Measurements from ENCODE around the gene CHDH.

CHDH gene

DNA sequence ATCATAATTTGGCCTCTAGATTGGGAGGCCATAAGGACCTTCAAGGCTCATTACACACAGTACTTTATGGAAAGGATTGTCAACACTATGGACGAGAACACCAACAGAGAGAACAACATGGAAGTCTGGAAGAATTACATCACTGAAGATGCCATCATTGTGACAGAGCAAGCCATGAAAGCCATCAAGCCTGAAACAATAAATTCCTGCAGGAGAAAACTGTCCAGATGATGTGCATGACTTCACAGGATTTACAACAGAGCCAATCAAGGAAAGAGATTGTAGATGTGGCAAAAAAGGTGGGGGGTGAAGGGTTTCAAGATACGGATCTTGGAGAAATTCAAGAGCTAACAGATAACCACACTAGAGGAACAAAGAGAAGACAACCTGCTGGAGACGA lies 16.0 kb upstream of the CHDH start:
- ATAC-seq (ENCODE audit: low read depth) (no peak), DNase-seq (ENCODE audit: low spot score) (no peak)
- H3K4me1 ChIP-seq (ENCODE audit: insufficient read depth, poor library complexity, severe bottlenecking) = no peaks in the 10 kb centered on the region
- H3K27me3 ChIP-seq (ENCODE audit: insufficient read depth, poor library complexity, severe bottlenecking) = no peaks in the 10 kb centered on the region
- H3K27ac ChIP-seq (ENCODE audit: poor library complexity, severe bottlenecking) = no peak overlapping the region
- H3K9me3 ChIP-seq (ENCODE audit: severe bottlenecking) = no peaks in the 10 kb centered on the region
- no peak overlapping the region for H3K4me3 ChIP-seq (ENCODE audit: severe bottlenecking)
- TF ChIP-seq, protein P1, sequence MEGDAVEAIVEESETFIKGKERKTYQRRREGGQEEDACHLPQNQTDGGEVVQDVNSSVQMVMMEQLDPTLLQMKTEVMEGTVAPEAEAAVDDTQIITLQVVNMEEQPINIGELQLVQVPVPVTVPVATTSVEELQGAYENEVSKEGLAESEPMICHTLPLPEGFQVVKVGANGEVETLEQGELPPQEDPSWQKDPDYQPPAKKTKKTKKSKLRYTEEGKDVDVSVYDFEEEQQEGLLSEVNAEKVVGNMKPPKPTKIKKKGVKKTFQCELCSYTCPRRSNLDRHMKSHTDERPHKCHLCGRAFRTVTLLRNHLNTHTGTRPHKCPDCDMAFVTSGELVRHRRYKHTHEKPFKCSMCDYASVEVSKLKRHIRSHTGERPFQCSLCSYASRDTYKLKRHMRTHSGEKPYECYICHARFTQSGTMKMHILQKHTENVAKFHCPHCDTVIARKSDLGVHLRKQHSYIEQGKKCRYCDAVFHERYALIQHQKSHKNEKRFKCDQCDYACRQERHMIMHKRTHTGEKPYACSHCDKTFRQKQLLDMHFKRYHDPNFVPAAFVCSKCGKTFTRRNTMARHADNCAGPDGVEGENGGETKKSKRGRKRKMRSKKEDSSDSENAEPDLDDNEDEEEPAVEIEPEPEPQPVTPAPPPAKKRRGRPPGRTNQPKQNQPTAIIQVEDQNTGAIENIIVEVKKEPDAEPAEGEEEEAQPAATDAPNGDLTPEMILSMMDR (IDR thresholded peaks at IDR 0.05; ENCODE audit: poor library complexity, severe bottlenecking) = no peak
- 0 out of 2 replicates have a peak, but pooled peaks cover 10% of the 10 kb centered on the region for H3K36me3 ChIP-seq (ENCODE audit: low read depth)

DNA sequence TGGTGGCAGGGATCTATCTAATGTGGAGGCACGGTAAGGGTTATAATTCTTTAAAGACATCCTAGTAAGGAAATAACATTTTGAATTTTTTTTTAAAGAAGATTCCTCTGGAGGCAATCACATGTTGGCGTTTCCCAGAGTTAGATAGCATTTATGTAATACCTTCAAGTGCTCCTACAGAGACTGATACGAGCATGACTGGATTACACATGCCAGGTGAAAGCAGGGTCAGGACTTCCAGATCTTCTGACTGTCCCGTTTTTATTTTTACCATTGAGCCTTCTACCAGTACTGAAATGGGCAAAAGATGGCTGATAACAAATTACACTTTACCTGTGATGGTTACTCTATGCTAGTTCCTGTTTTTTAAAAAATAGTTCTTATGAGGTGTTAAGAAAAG lies 14.0 kb upstream of the CHDH start:
- Histone ChIP-seq H3K4me3 (ENCODE audit: severe bottlenecking) (no peak overlapping the region), H3K9me3 (ENCODE audit: severe bottlenecking) (no peaks in the 10 kb centered on the region), H3K4me1 (ENCODE audit: insufficient read depth, poor library complexity, severe bottlenecking) (no peaks in the 10 kb centered on the region), H3K27ac (ENCODE audit: poor library complexity, severe bottlenecking) (no peak overlapping the region), H3K36me3 (ENCODE audit: low read depth) (0 out of 2 replicates have a peak, but pooled peaks cover 10% of the 10 kb centered on the region), H3K27me3 (ENCODE audit: insufficient read depth, poor library complexity, severe bottlenecking) (no peaks in the 10 kb centered on the region)
- ATAC-seq (ENCODE audit: low read depth) (no peak), DNase-seq (ENCODE audit: low spot score) (no peak)
- TF ChIP-seq, protein P1 (IDR thresholded peaks at IDR 0.05; ENCODE audit: poor library complexity, severe bottlenecking) = no peak

DNA sequence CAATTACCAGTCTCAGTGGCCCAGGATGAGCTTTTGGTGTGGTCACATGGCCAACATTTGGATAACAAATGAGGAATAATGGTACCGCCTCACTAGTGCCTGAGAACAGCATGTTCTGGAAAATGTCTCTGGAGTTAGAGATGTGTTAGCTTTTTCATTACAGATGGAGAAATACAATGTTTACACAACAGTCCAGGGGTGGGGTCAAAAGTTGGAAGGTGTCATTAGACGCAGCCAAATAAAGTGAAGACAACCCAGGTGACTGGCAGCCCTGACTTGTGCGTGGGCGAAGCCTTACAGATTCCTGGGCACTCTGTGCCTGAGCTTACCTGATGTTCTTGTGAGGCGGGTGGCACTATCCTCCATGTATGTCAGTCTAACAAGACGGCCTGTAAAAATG lies 13.0 kb upstream of the CHDH start:
- Histone ChIP-seq H3K4me3 (ENCODE audit: severe bottlenecking) (no peak overlapping the region), H3K27ac (ENCODE audit: poor library complexity, severe bottlenecking) (no peak overlapping the region), H3K27me3 (ENCODE audit: insufficient read depth, poor library complexity, severe bottlenecking) (no peaks in the 10 kb centered on the region), H3K4me1 (ENCODE audit: insufficient read depth, poor library complexity, severe bottlenecking) (no peaks in the 10 kb centered on the region), H3K9me3 (ENCODE audit: severe bottlenecking) (no peaks in the 10 kb centered on the region), H3K36me3 (ENCODE audit: low read depth) (0 out of 2 replicates have a peak, but pooled peaks cover 10% of the 10 kb centered on the region)
- ATAC-seq (ENCODE audit: low read depth) (no peak), DNase-seq (ENCODE audit: low spot score) (no peak)
- TF ChIP-seq, protein P1 (IDR thresholded peaks at IDR 0.05; ENCODE audit: poor library complexity, severe bottlenecking) = no peak

DNA sequence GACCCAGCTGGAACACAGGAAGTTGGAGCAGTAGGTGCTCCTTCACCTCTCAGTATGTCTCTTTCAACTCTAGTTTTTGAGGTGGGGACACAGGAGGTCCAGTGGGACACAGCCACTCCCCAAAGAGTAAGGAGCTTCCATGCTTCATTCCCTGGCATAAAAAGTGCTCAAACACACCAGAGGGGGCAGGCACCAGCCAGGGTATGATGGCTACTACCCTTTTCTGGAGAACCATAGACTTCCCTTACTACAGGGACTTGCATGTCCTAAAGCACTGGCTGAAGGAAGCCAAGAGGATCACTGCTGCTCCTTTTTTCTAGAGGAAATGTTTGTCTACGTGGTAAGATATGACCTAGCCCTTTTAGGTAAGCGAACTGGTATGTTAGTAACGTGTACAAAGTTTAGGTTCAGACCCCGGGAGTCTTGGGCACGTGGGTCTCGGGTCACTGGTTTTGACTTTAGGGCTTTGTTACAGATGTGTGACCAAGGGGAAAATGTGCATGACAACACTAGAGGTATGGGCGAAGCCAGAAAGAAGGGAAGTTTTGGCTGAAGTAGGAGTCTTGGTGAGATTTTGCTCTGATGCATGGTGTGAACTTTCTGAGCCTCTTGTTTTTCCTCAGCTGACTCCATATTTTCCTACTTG lies 12.0 kb upstream of the CHDH start:
- 0 out of 2 replicates have a peak, but pooled peaks cover 8% of the 10 kb centered on the region for H3K36me3 ChIP-seq (ENCODE audit: low read depth)
- no peak for DNase-seq (ENCODE audit: low spot score)
- H3K4me3 ChIP-seq (ENCODE audit: severe bottlenecking) = no peak overlapping the region
- no peaks in the 10 kb centered on the region for H3K27me3 ChIP-seq (ENCODE audit: insufficient read depth, poor library complexity, severe bottlenecking)
- no peak overlapping the region for H3K27ac ChIP-seq (ENCODE audit: poor library complexity, severe bottlenecking)
- ATAC-seq (ENCODE audit: low read depth) = no peak
- H3K9me3 ChIP-seq (ENCODE audit: severe bottlenecking) = no peaks in the 10 kb centered on the region
- TF ChIP-seq, protein P1 (IDR thresholded peaks at IDR 0.05; ENCODE audit: poor library complexity, severe bottlenecking) = no peak
- H3K4me1 ChIP-seq (ENCODE audit: insufficient read depth, poor library complexity, severe bottlenecking) = no peaks in the 10 kb centered on the region

DNA sequence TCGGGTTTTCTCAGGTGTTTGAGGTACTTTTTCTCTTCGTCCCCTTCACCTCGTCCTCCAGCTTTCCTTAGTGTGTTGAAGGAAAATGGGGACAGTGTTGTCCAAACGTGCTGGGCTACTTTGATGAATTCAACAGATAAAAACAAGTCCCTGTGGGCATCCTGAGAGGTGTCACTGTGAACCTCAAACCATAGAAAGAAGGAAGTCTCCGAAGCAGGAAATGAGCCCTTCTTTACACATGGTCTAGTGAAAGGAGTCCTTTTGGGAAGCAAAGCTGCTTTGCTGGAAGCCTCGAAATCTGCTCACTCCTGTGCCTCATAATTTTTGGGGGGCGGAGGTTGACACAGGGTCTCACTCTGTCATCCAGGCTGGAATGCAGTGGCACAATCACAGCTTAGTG lies 10.7 kb upstream of the CHDH start:
- Histone ChIP-seq H3K4me1 (ENCODE audit: insufficient read depth, poor library complexity, severe bottlenecking) (no peaks in the 10 kb centered on the region), H3K9me3 (ENCODE audit: severe bottlenecking) (no peaks in the 10 kb centered on the region), H3K27me3 (ENCODE audit: insufficient read depth, poor library complexity, severe bottlenecking) (no peaks in the 10 kb centered on the region), H3K4me3 (ENCODE audit: severe bottlenecking) (no peak overlapping the region), H3K27ac (ENCODE audit: poor library complexity, severe bottlenecking) (no peak overlapping the region), H3K36me3 (ENCODE audit: low read depth) (0 out of 2 replicates have a peak, but pooled peaks cover 3% of the 10 kb centered on the region)
- TF ChIP-seq, protein P1 (IDR thresholded peaks at IDR 0.05; ENCODE audit: poor library complexity, severe bottlenecking) = no peak
- ATAC-seq (ENCODE audit: low read depth) = no peak
- no peak for DNase-seq (ENCODE audit: low spot score)
